ENCODE results near the gene CMYA5.

CMYA5 gene

DNA sequence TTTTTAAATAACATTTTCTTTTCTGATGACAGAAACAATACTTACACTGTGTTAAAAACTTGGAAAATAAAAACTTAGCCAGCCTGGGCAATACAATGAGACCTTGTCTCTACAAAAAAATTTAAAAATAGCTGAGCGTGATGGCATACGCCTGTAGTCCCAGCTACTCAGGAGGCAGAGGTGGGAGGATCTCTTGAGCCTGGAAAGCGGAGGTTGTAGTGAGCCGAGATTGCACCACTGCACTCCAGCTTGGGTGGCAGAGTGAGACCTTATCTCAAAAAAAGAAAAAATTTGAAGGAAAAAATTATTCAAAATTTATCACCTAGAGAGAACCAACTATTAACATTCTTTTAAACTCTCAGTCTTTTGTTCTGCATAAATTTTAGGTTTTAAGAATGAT is 4.9 kb upstream of the CMYA5 start:
- no peaks in the 10 kb centered on the region for H3K9me3 ChIP-seq (ENCODE audit: low read depth, low read length)
- no peak for DNase-seq (ENCODE audit: low read depth, low spot score)
- peaks cover 55% of the 10 kb centered on the region for H3K36me3 ChIP-seq (ENCODE audit: insufficient read depth, low read length)
- H3K9ac ChIP-seq (ENCODE audit: insufficient read length), result no peak overlapping the region
- TF ChIP-seq POLR2AphosphoS5 (IDR thresholded peaks at IDR 0.05; ENCODE audit: borderline replicate concordance, low read depth, low read length) (no peak), FOXP2 (optimal IDR thresholded peaks at IDR 0.05; ENCODE audit: control extremely low read depth, extremely low read length, insufficient read depth) (no peak), EZH2 (IDR thresholded peaks at IDR 0.05) (no peak)
- no peak overlapping the region for H3K27ac ChIP-seq
- H3K4me3 ChIP-seq, result no peak overlapping the region

DNA sequence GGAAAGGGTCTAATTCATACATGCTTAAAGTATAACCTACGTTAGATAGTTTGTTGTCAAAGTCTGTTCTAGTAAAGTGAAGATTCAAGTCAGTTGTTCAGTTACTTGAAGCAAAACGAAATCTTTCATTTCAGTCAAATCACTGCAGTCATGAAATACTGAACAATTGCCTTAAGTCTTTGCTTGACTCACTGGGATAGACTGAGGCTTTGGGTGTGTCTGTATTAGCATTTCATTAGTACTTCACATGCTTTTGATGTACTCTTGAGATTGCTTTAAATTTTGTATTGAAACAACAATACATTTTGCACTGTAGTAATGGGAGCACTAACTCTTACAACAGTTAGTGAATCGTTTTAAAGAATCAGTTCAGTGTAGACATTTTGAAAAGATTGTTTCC is 4.0 kb upstream of the CMYA5 start:
- H3K36me3 ChIP-seq (ENCODE audit: insufficient read depth, low read length), result peaks cover 49% of the 10 kb centered on the region
- no peak overlapping the region for H3K4me3 ChIP-seq
- H3K9ac ChIP-seq (ENCODE audit: insufficient read length), result no peak overlapping the region

DNA sequence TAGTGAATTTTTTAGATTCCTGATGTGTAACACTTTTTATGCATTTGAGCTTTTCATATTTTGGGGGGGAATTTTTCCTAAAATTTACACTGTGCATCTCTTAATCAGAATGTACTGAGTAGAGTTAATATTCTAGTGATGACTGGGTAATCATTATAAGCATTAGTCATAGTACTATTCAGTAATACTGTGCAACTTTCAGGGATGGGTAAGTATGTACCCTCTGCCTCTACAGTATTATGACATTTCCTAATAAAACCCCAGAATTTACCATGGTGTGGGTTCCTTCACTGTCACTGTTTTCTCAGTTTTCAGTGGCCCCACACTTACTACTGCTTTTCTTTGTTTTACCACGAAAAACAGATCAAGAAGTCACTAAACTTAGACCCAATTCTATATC is 2.8 kb upstream of the CMYA5 start:
- no peak for DNase-seq (ENCODE audit: low read depth, low spot score)
- H3K27ac ChIP-seq, result no peak overlapping the region
- H3K4me3 ChIP-seq, result no peak overlapping the region
- H3K9me3 ChIP-seq (ENCODE audit: low read depth, low read length), result no peaks in the 10 kb centered on the region
- peaks cover 42% of the 10 kb centered on the region for H3K36me3 ChIP-seq (ENCODE audit: insufficient read depth, low read length)
- no peak overlapping the region for H3K9ac ChIP-seq (ENCODE audit: insufficient read length)
- TF ChIP-seq FOXP2 (optimal IDR thresholded peaks at IDR 0.05; ENCODE audit: control extremely low read depth, extremely low read length, insufficient read depth), result no peak
- no peak for TF ChIP-seq POLR2AphosphoS5 (IDR thresholded peaks at IDR 0.05; ENCODE audit: borderline replicate concordance, low read depth, low read length)
- no peak for TF ChIP-seq EZH2 (IDR thresholded peaks at IDR 0.05)

More for the DNA sequence above, 4.0 kb upstream of the CMYA5 start:
- Histone ChIP-seq H3K27ac (peak overlapping the region; percentile 53; the same call in 1 of the 2 replicates), H3K9me3 (ENCODE audit: low read depth, low read length) (no peaks in the 10 kb centered on the region)
- no peak for DNase-seq (ENCODE audit: low read depth, low spot score)
- TF ChIP-seq POLR2AphosphoS5 (IDR thresholded peaks at IDR 0.05; ENCODE audit: borderline replicate concordance, low read depth, low read length), result no peak

DNA sequence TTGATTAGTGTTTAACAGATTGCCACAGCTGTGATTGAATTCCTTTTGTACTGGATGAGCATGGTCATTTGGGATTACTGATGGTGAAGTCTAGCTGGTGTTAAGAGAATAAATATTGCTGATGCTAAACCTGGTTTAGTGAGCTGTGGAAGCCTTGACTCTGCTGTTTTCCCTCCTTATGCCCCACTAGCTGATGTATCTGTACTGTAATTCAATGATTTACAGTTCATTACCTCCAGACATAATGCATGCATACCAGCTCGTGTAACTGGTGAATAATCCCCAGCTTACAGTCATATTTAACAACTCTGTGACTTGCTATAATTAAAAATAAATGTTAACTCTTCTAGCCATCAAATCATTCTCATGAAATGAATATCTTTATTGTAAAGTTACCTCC is 1.7 kb upstream of the CMYA5 start:
- TF ChIP-seq POLR2AphosphoS5 (IDR thresholded peaks at IDR 0.05; ENCODE audit: borderline replicate concordance, low read depth, low read length), result no peak
- TF ChIP-seq FOXP2 (optimal IDR thresholded peaks at IDR 0.05; ENCODE audit: control extremely low read depth, extremely low read length, insufficient read depth), result no peak
- TF ChIP-seq EZH2 (IDR thresholded peaks at IDR 0.05), result no peak
- H3K4me3 ChIP-seq, result no peak overlapping the region
- no peak overlapping the region for H3K27ac ChIP-seq
- no peaks in the 10 kb centered on the region for H3K9me3 ChIP-seq (ENCODE audit: low read depth, low read length)
- DNase-seq (ENCODE audit: low read depth, low spot score), result no peak
- H3K9ac ChIP-seq (ENCODE audit: insufficient read length), result no peak overlapping the region
- H3K36me3 ChIP-seq (ENCODE audit: insufficient read depth, low read length), result peaks cover 32% of the 10 kb centered on the region

DNA sequence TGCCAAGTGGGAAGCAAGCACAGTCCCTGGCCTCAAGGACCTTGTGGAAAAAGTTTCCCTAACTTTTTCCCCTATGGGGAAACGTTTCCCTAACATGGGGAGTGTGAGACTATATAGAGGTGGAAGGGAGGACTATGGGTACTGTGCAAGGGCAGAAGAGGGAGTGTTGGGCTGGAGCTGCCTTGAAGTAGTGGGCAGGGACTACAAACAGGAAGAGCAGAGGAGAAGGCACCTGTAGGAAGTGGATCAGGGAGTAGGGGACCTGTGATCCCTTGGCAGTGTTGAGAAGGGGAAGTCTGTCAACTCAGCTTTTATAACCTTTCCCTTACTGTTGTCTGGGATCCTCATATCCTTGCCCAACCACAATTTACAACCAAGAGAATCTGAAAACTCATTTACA is 1.4 kb downstream of the CMYA5 start:
- Histone ChIP-seq H3K36me3 (ENCODE audit: insufficient read depth, low read length) (peaks cover 15% of the 10 kb centered on the region; the same call in 1 of the 2 replicates), H3K9me3 (ENCODE audit: low read depth, low read length) (no peaks in the 10 kb centered on the region), H3K9ac (ENCODE audit: insufficient read length) (no peak overlapping the region), H3K27ac (no peak overlapping the region), H3K4me3 (no peak overlapping the region)
- no peak for TF ChIP-seq FOXP2 (optimal IDR thresholded peaks at IDR 0.05; ENCODE audit: control extremely low read depth, extremely low read length, insufficient read depth)
- no peak for TF ChIP-seq EZH2 (IDR thresholded peaks at IDR 0.05)
- TF ChIP-seq POLR2AphosphoS5 (IDR thresholded peaks at IDR 0.05; ENCODE audit: borderline replicate concordance, low read depth, low read length), result no peak
- DNase-seq (ENCODE audit: low read depth, low spot score), result no peak

DNA sequence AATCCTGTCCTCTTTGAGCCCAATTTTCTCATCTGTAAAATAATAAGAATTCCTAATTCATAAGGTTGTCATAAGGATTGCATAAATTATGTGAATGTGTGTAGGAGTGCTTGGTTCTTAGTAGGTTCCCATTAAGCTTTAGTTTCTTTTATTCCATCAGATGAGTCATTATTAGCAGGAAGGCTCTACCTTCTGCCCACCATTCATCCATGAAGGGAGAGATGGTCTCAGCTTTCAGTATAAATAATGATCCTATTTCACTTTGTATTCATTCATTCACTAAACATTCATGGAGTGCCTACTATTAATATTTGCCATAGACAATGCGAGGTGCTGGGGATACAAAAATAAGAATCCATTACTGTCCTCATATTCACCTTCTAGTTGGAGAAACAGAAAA is 3.0 kb downstream of the CMYA5 start:
- H3K36me3 ChIP-seq (ENCODE audit: insufficient read depth, low read length), result peaks cover 4% of the 10 kb centered on the region; the same call in 1 of the 2 replicates
- TF ChIP-seq POLR2AphosphoS5 (IDR thresholded peaks at IDR 0.05; ENCODE audit: borderline replicate concordance, low read depth, low read length) (no peak), FOXP2 (optimal IDR thresholded peaks at IDR 0.05; ENCODE audit: control extremely low read depth, extremely low read length, insufficient read depth) (no peak), EZH2 (IDR thresholded peaks at IDR 0.05) (no peak)
- no peak overlapping the region for H3K9ac ChIP-seq (ENCODE audit: insufficient read length)
- H3K9me3 ChIP-seq (ENCODE audit: low read depth, low read length), result no peaks in the 10 kb centered on the region
- no peak for DNase-seq (ENCODE audit: low read depth, low spot score)
- no peak overlapping the region for H3K4me3 ChIP-seq
- H3K27ac ChIP-seq, result no peak overlapping the region

DNA sequence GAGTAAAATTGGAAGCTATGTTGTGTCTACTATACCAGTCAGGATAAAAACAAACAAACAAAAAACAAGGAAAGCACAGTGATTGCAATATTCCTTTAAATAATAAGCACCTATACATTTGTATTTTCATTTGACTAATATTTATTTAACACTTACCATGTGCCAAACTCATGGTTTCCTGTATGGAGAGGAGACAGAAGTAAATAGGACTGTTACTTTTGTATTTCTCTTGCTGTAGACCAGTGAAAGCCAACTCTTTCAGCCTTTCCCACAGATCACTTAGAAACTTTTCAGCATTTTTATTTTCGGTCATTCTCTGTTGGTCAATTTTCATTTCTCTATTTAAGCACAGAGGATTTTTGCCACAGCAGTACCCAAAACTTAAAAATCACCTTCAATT is 4.5 kb downstream of the CMYA5 start:
- H3K4me3 ChIP-seq, result no peak overlapping the region
- DNase-seq (ENCODE audit: low read depth, low spot score), result no peak
- TF ChIP-seq EZH2 (IDR thresholded peaks at IDR 0.05), result no peak
- no peak for TF ChIP-seq POLR2AphosphoS5 (IDR thresholded peaks at IDR 0.05; ENCODE audit: borderline replicate concordance, low read depth, low read length)
- TF ChIP-seq FOXP2 (optimal IDR thresholded peaks at IDR 0.05; ENCODE audit: control extremely low read depth, extremely low read length, insufficient read depth), result no peak

DNA sequence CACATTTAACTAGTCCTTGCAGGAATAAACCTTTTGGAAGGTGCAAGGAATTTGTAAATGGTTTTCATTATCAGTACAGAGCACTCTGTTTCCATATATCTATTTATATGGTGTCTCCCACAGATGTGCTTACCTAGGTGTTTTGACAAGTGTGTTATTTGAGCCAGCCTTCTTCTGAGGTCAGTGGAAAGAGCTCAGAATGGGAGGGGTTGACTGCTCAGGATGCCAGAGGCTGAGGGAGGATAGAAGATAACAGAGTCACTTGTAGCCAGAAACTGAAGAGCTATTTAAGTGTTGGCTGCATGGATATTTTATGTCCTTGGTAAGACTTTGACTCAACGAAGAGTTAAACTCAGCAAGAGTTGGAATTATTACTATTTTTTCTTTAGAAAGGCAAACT is 5.0 kb downstream of the CMYA5 start:
- no peak overlapping the region for H3K4me3 ChIP-seq
- no peaks in the 10 kb centered on the region for H3K9me3 ChIP-seq (ENCODE audit: low read depth, low read length)
- no peak overlapping the region for H3K27ac ChIP-seq
- DNase-seq (ENCODE audit: low read depth, low spot score), result no peak
- TF ChIP-seq POLR2AphosphoS5 (IDR thresholded peaks at IDR 0.05; ENCODE audit: borderline replicate concordance, low read depth, low read length), result no peak
- TF ChIP-seq FOXP2 (optimal IDR thresholded peaks at IDR 0.05; ENCODE audit: control extremely low read depth, extremely low read length, insufficient read depth), result no peak
- TF ChIP-seq EZH2 (IDR thresholded peaks at IDR 0.05), result no peak
- no peaks in the 10 kb centered on the region for H3K36me3 ChIP-seq (ENCODE audit: insufficient read depth, low read length)
- no peak overlapping the region for H3K9ac ChIP-seq (ENCODE audit: insufficient read length)

More for the DNA sequence above, 4.5 kb downstream of the CMYA5 start:
- Histone ChIP-seq H3K9me3 (ENCODE audit: low read depth, low read length) (no peaks in the 10 kb centered on the region), H3K9ac (ENCODE audit: insufficient read length) (no peak overlapping the region), H3K27ac (no peak overlapping the region), H3K36me3 (ENCODE audit: insufficient read depth, low read length) (no peaks in the 10 kb centered on the region)

DNA sequence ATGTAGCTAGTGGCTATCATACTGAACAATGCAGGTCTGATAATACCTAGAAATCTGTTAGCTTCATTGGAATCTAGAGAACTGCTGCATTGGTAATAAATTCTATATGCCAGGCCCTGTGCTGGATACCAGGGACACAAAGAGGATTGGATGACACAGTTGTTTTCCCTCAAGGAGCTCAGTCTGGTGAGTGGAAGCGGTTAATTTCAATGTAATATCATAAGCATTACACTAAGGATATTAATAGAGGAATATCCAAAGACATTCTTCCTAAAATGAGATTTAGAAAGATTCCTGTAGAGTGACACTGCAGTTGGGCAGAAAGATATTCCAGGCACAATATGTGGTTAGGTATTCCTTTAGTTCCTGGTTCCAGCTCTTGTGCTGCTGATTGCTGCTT is 5.9 kb downstream of the CMYA5 start:
- Histone ChIP-seq H3K27ac (no peak overlapping the region), H3K4me3 (no peak overlapping the region), H3K9ac (ENCODE audit: insufficient read length) (no peak overlapping the region), H3K36me3 (ENCODE audit: insufficient read depth, low read length) (no peaks in the 10 kb centered on the region), H3K9me3 (ENCODE audit: low read depth, low read length) (no peaks in the 10 kb centered on the region)
- no peak for TF ChIP-seq POLR2AphosphoS5 (IDR thresholded peaks at IDR 0.05; ENCODE audit: borderline replicate concordance, low read depth, low read length)
- TF ChIP-seq EZH2 (IDR thresholded peaks at IDR 0.05), result no peak
- no peak for TF ChIP-seq FOXP2 (optimal IDR thresholded peaks at IDR 0.05; ENCODE audit: control extremely low read depth, extremely low read length, insufficient read depth)
- no peak for DNase-seq (ENCODE audit: low read depth, low spot score)

Measured in SK-N-MC (cell line).